WI38 (cell line): ENCODE results near the gene PKMYT1.

Experiments
- H3K4me3 ChIP-seq: 2 replicates; pipeline ENCODE4 v1.5.1; 2011; ENCODE audit warnings: low read depth, mild to moderate bottlenecking, control low read depth, low read length
- CTCF ChIP-seq: IDR thresholded peaks from 2 replicates; pipeline ENCODE4 v1.5.1; 2012; ENCODE audit warnings: low read depth, mild to moderate bottlenecking, control low read depth, low read length

Gene PKMYT1

DNA sequence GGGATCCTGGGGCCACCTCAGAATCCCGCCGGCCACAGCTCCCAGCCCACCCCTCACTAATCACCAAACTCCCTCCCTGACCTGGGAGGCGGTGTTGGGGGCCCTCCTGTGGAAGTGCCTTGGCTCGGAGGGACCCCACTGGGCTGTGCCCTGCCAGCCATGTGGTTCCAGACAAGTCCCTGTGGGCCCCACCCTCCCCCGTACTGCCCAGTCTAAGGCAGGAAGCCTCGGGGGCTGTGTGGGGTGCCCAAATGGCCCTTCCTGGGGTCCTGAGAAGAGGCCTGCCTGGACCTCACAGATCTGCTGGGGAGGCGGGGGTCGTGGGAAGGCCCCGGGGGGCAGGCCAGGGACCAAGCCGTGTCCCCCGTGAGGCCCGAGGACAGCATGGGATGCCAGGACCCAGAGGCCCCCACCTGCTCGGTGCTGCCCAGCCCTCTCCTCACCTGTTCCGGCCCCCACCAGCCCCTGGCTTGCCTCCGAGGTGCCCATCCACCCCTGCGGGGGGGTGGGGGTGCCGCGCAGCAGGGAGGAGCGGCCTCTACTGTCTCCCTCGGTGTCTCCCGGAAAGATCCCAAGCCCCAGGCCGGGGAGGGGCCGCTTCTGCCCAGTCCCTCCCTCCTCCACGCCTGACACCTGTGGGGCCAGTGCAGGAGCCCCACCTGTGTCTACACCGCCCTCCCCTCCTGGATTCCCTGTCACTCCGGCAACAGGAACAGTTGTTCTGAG is 25.4 kb downstream of the PKMYT1 start:
- no peak overlapping the region for H3K4me3 ChIP-seq
- no peak for TF ChIP-seq CTCF

GRCh38 chr16:2953706-2954627 is 26.3 kb downstream of the PKMYT1 start:
- H3K4me3 ChIP-seq = no peak overlapping the region
- TF ChIP-seq CTCF = no peak

GRCh38 chr16:2952679-2953078 is 27.6 kb downstream of the PKMYT1 start:
- no peak for TF ChIP-seq CTCF
- no peak overlapping the region for H3K4me3 ChIP-seq

GRCh38 chr16:2950773-2951172 is 29.5 kb downstream of the PKMYT1 start:
- no peak for TF ChIP-seq CTCF
- H3K4me3 ChIP-seq = no peak overlapping the region

DNA sequence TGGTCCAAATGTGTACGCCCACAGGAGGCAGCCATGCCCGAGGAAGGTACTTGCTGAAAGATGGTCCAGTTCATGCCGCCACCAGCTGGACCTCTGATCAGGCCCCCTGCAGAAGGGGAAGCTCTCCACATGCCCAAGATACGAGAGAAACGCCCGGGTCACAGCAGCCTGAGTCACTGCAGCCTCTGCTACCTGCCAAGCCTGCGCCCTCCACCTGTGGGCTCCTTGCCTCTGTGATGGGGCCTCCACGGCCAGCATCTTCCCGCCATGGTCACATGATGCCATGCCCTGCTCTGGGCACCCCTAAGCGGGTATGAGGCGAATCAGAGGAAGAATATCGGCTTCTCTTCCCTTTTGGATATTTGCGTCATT is 29.9 kb downstream of the PKMYT1 start:
- no peak for TF ChIP-seq CTCF
- H3K4me3 ChIP-seq = no peak overlapping the region

- no peak for TF ChIP-seq CTCF
- no peak overlapping the region for H3K4me3 ChIP-seq
Observed at GRCh38 chr16:2949705-2950352, 30.4 kb downstream of the PKMYT1 start.
